ENCODE measurements around the gene FABP6.
"Not testable (repeated sequence)": the region's sequence is repeated elsewhere in the genome, so short reads cannot be mapped to it uniquely, and the experiment has no call there.

Gene FABP6

DNA sequence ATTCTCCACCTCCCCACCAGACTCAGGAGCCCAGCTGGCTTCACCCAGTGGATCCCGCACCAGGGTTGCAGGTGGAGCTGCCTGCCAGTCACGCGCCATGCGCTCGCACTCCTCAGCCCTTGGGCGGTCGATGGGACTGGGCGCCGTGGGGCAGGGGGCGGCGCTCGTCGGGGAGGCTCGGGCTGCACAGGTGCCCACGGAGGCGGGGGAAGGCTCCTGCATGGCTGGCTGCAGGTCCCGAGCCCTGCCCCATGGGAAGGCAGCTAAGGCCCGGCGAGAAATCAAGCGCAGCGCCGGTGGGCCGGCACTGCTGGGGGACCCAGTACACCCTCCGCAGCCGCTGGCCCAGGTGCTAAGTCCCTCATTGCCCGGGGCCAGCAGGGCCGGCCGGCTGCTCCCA is 35.5 kb upstream of the FABP6 start:
- DNase-seq (ENCODE audit: low read depth, low spot score); H3K36me3 ChIP-seq (ENCODE audit: control insufficient read depth, insufficient read depth, low read length); H3K4me1 ChIP-seq (ENCODE audit: control insufficient read depth, insufficient read depth, low read length); H3K4me3 ChIP-seq (ENCODE audit: low read length); H3K27me3 ChIP-seq (ENCODE audit: control insufficient read depth, insufficient read depth, low read length); H3K9me3 ChIP-seq (ENCODE audit: control insufficient read depth, insufficient read depth, low read length); H3K27ac ChIP-seq (ENCODE audit: low read length): not testable (repeated sequence)
- no CpG with 5 or more reads among the region's 28 CpGs for WGBS (ENCODE audit: insufficient coverage, insufficient read length)

DNA sequence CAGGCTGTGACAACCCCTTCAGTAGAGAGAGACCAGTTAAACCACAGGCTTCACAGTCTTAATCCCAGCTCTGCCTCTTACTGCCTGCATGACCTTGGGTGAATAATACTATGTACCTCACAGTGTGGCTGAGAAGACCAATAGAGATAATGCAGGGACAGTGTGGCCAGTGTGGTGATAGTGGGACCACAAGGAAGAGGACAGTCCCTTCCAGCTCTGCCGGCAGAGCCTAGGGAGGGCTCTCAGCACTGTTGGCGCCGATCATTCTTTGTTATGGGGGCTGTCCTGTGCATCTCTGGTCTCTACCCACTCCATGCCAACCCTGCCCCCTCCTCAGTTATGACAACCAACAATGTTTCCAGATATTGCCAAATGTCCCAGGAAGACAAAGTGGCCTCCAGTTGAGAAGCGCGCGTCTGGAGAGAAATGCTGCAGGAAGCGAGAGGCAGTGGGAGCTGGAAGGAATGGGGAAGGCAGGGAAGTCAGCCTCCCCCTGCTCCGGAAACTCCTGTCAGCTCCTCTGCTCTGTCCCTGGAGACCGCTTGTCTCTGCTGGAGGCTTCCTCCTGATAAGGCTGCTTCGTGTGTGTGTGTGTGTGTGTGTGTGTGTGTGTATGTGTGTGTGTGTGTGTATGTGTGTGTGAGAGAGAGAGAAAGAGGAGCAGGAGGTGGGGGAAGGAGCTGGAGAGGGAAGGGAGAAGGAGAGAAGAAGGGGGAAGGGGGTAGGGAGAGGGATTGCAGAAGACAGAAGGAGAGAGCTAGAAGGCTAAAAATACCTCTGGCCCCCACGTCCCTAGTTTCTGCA is 31.8 kb upstream of the FABP6 start:
- Histone ChIP-seq H3K36me3 (ENCODE audit: control insufficient read depth, insufficient read depth, low read length) (no peaks in the 10 kb centered on the region), H3K27ac (ENCODE audit: low read length) (no peak overlapping the region), H3K27me3 (ENCODE audit: control insufficient read depth, insufficient read depth, low read length) (no peaks in the 10 kb centered on the region), H3K9me3 (ENCODE audit: control insufficient read depth, insufficient read depth, low read length) (no peaks in the 10 kb centered on the region), H3K4me3 (ENCODE audit: low read length) (no peak overlapping the region), H3K4me1 (ENCODE audit: control insufficient read depth, insufficient read depth, low read length) (peaks cover 12% of the 10 kb centered on the region)
- no CpG with 5 or more reads among the region's 11 CpGs for WGBS (ENCODE audit: insufficient coverage, insufficient read length)
- DNase-seq (ENCODE audit: low read depth, low spot score): no peak

DNA sequence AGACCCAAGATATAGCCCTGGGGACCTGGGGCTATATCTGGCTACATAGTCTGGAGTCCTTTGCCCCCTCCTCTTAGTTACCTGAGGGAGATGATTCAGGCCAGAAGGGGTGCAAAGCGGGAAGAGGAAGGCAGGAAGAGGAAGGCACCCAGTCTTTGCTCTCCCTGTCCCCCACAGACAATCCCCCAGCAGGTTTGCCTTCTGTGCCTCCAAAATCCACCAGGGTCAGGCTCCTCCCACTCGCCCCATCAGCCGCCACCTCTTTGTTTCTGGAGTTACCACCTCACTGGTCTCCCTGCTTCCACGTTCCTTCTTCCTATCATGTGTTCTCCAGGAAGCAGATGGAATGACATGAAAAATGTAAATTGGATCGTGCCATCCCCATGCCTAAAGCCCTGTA is 31.2 kb upstream of the FABP6 start:
- peaks cover 12% of the 10 kb centered on the region for H3K4me1 ChIP-seq (ENCODE audit: control insufficient read depth, insufficient read depth, low read length)
- H3K27ac ChIP-seq (ENCODE audit: low read length): no peak overlapping the region
- H3K4me3 ChIP-seq (ENCODE audit: low read length): no peak overlapping the region
- no peaks in the 10 kb centered on the region for H3K9me3 ChIP-seq (ENCODE audit: control insufficient read depth, insufficient read depth, low read length)
- H3K27me3 ChIP-seq (ENCODE audit: control insufficient read depth, insufficient read depth, low read length): no peaks in the 10 kb centered on the region
- H3K36me3 ChIP-seq (ENCODE audit: control insufficient read depth, insufficient read depth, low read length): no peaks in the 10 kb centered on the region
- WGBS (ENCODE audit: insufficient coverage, insufficient read length): no CpG with 5 or more reads among the region's 5 CpGs
- no peak for DNase-seq (ENCODE audit: low read depth, low spot score)

DNA sequence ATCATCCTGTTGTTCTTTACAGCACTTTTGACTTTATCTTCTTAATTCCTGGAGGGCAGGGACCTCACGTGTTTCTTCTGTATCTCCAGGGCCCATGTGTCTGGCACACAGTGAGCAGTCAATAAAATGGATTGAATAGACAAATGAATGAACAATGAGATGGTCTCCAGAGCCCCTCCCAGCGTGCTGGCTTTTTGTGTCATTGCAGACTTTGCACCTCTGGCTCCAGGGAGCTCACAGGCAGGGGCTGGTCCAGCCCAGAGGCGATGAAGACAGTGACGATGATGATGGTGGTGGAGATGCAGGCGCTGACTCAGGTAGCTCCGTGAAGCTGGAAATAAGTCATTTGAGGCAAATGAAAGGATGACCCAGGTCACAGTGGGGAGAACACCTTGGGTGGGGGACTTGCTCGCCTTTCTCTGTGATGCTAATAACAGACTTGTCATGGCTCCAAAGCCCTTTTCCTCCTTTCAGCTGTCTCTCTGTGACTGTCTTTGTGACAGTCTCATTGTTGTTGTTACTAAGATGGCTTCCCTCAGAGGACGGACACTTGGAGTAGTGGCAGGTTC is 30.4 kb upstream of the FABP6 start:
- no peak for DNase-seq (ENCODE audit: low read depth, low spot score)
- no CpG with 5 or more reads among the region's 8 CpGs for WGBS (ENCODE audit: insufficient coverage, insufficient read length)
- Histone ChIP-seq H3K4me1 (ENCODE audit: control insufficient read depth, insufficient read depth, low read length) (peaks cover 12% of the 10 kb centered on the region), H3K9me3 (ENCODE audit: control insufficient read depth, insufficient read depth, low read length) (no peaks in the 10 kb centered on the region), H3K4me3 (ENCODE audit: low read length) (peak overlapping the region; percentile 23; the same call in 1 of the 2 replicates), H3K27ac (ENCODE audit: low read length) (no peak overlapping the region), H3K36me3 (ENCODE audit: control insufficient read depth, insufficient read depth, low read length) (no peaks in the 10 kb centered on the region), H3K27me3 (ENCODE audit: control insufficient read depth, insufficient read depth, low read length) (no peaks in the 10 kb centered on the region)

DNA sequence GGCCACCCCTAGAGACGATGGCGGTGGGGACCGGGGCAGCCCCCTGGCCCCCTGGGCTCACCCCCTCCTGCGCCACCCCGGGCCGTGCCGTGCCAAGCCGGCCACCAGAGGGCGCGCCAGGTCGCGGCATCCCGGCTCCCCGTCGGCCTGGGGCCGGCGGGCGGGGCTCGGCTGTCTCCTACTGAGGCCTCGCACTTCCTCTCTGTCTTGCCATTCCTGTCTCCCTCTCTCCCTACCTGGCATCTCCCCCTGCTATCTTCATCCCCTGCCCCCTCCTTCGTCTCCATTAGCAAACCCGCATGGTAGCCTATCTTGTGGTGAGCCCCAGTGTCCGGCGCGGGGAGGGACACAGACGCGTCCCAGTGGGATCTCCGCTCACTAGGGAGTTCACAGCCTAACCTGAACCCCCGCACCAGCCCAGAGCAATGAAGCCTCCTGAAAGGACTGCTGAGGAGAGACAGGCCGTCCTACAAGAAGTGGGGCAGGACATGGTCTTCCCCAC is 29.8 kb upstream of the FABP6 start:
- H3K36me3 ChIP-seq (ENCODE audit: control insufficient read depth, insufficient read depth, low read length): no peaks in the 10 kb centered on the region
- H3K27ac ChIP-seq (ENCODE audit: low read length): no peak overlapping the region
- no CpG with 5 or more reads among the region's 30 CpGs for WGBS (ENCODE audit: insufficient coverage, insufficient read length)
- H3K27me3 ChIP-seq (ENCODE audit: control insufficient read depth, insufficient read depth, low read length): no peaks in the 10 kb centered on the region
- no peak for DNase-seq (ENCODE audit: low read depth, low spot score)
- H3K4me3 ChIP-seq (ENCODE audit: low read length): peak overlapping the region; percentile 23; the same call in 1 of the 2 replicates
- peaks cover 12% of the 10 kb centered on the region for H3K4me1 ChIP-seq (ENCODE audit: control insufficient read depth, insufficient read depth, low read length)
- H3K9me3 ChIP-seq (ENCODE audit: control insufficient read depth, insufficient read depth, low read length): no peaks in the 10 kb centered on the region

DNA sequence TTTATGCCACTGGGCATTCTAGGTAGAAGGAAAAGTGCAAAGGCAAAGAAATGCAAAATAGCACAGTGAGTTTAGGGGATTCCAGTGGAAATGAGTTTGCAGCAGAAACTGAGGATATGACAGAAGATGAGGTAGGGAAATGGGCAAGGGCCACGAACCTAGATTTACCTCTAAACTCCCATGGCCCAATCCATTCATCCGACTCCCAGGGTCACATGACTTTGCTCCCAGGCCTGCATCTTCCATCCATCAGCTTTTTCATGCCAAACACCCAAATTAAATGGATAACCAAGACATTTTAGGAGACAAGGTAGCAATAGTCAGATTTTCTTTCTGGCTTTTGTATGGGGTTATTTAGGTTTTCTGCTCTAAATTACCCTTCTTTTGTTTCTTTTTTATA is 22.2 kb upstream of the FABP6 start:
- Histone ChIP-seq H3K9me3 (ENCODE audit: control insufficient read depth, insufficient read depth, low read length) (no peaks in the 10 kb centered on the region), H3K27ac (ENCODE audit: low read length) (no peak overlapping the region), H3K27me3 (ENCODE audit: control insufficient read depth, insufficient read depth, low read length) (no peaks in the 10 kb centered on the region), H3K36me3 (ENCODE audit: control insufficient read depth, insufficient read depth, low read length) (no peaks in the 10 kb centered on the region), H3K4me3 (ENCODE audit: low read length) (no peak overlapping the region), H3K4me1 (ENCODE audit: control insufficient read depth, insufficient read depth, low read length) (no peaks in the 10 kb centered on the region)
- no peak for DNase-seq (ENCODE audit: low read depth, low spot score)
- WGBS (ENCODE audit: insufficient coverage, insufficient read length): no CpG with 5 or more reads among the region's 2 CpGs

DNA sequence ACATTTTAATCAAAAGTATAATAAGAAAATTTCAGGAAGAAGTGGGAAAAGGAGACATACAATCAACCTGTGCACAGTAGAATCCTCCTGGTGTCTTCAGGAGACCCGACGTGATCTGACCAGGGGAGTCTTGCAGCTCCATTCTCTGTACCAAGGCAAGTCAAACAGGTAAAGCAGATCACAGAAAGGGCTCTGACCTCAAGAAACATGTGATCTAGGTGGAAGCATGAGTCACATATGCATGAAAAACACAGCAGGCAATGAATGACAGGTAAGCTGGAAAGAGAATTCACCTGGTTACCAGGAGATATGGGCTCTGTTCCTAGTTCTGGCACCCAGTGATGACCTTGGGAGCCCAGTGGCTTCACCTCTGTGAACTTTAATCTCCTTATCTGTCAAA is 19.4 kb upstream of the FABP6 start:
- no peaks in the 10 kb centered on the region for H3K36me3 ChIP-seq (ENCODE audit: control insufficient read depth, insufficient read depth, low read length)
- no peak for DNase-seq (ENCODE audit: low read depth, low spot score)
- no peak overlapping the region for H3K27ac ChIP-seq (ENCODE audit: low read length)
- no peaks in the 10 kb centered on the region for H3K9me3 ChIP-seq (ENCODE audit: control insufficient read depth, insufficient read depth, low read length)
- no CpG with 5 or more reads among the region's 2 CpGs for whole genome bisulfite sequencing (ENCODE audit: insufficient coverage, insufficient read length)
- H3K27me3 ChIP-seq (ENCODE audit: control insufficient read depth, insufficient read depth, low read length): no peaks in the 10 kb centered on the region
- H3K4me1 ChIP-seq (ENCODE audit: control insufficient read depth, insufficient read depth, low read length): no peaks in the 10 kb centered on the region
- H3K4me3 ChIP-seq (ENCODE audit: low read length): no peak overlapping the region

DNA sequence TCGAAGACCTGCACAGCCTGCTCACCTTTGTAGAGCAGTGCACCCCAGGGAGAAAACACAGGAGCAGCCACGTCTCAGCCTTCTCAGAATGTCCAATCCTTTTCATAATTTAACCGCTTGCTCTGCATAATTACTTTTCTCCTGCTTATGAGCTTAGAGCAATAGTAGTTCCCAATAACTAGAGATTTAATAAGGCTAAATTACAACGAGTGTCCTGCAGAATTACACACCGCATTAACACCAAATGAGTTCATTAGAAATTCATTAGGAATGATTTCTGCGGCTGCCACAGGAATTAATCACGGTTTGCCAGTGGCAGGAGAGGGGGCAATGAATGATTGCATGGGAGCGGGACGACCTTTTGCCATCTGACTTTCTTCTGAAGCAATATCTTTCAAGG is 18.7 kb upstream of the FABP6 start:
- no peak for DNase-seq (ENCODE audit: low read depth, low spot score)
- Histone ChIP-seq H3K4me1 (ENCODE audit: control insufficient read depth, insufficient read depth, low read length) (no peaks in the 10 kb centered on the region), H3K27ac (ENCODE audit: low read length) (no peak overlapping the region), H3K36me3 (ENCODE audit: control insufficient read depth, insufficient read depth, low read length) (no peaks in the 10 kb centered on the region), H3K4me3 (ENCODE audit: low read length) (no peak overlapping the region), H3K9me3 (ENCODE audit: control insufficient read depth, insufficient read depth, low read length) (no peaks in the 10 kb centered on the region), H3K27me3 (ENCODE audit: control insufficient read depth, insufficient read depth, low read length) (no peaks in the 10 kb centered on the region)
- WGBS (ENCODE audit: insufficient coverage, insufficient read length): no CpG with 5 or more reads among the region's 9 CpGs

DNA sequence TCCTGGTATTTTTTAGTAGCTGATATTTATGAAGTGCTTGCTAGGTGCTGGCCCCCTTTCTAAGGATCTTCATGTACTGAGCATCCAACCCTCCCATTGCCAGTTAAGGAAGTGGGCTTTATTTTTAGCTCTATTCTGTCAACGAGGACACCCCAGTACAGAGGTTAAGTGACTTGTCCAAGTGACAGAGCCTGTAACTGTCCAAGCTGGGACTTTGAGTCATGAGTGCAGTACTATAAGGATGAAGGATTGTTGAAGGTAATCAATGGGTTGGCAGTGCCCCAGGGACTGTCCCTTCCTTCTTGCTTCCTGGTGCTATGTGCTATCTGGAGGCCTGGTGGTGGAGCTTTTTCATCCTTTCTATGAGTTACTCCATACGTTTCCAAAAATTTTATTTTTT is 18.0 kb upstream of the FABP6 start:
- no CpG with 5 or more reads among the region's 2 CpGs for WGBS (ENCODE audit: insufficient coverage, insufficient read length)

DNA sequence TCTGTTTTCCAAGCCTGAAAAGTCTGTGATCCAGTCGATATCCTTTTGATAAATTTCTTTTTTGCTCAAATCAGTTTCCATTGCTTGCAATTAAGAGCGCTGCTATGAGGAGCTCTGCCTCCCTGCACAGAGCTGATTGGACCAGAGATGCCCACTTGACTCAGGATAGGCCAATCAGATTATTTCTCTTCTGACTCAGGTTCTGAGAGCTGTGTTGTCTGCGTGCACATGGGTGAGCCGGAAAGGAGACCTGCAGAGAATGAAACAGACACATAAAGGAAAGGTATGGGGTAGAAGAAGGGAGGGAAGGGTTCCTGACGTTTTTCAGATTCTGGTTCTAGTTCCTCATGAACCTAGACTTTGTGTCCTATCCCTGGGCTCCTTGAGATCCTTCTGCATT is 15.8 kb upstream of the FABP6 start:
- Histone ChIP-seq H3K4me1 (ENCODE audit: control insufficient read depth, insufficient read depth, low read length) (no peaks in the 10 kb centered on the region), H3K36me3 (ENCODE audit: control insufficient read depth, insufficient read depth, low read length) (no peaks in the 10 kb centered on the region), H3K9me3 (ENCODE audit: control insufficient read depth, insufficient read depth, low read length) (no peaks in the 10 kb centered on the region), H3K4me3 (ENCODE audit: low read length) (no peak overlapping the region), H3K27ac (ENCODE audit: low read length) (no peak overlapping the region), H3K27me3 (ENCODE audit: control insufficient read depth, insufficient read depth, low read length) (no peaks in the 10 kb centered on the region)
- no peak for DNase-seq (ENCODE audit: low read depth, low spot score)
- no CpG with 5 or more reads among the region's 5 CpGs for WGBS (ENCODE audit: insufficient coverage, insufficient read length)

More for the DNA sequence above, 18.0 kb upstream of the FABP6 start:
- no peaks in the 10 kb centered on the region for H3K4me1 ChIP-seq (ENCODE audit: control insufficient read depth, insufficient read depth, low read length)
- H3K36me3 ChIP-seq (ENCODE audit: control insufficient read depth, insufficient read depth, low read length): no peaks in the 10 kb centered on the region
- DNase-seq (ENCODE audit: low read depth, low spot score): no peak
- H3K9me3 ChIP-seq (ENCODE audit: control insufficient read depth, insufficient read depth, low read length): no peaks in the 10 kb centered on the region
- no peak overlapping the region for H3K4me3 ChIP-seq (ENCODE audit: low read length)
- no peaks in the 10 kb centered on the region for H3K27me3 ChIP-seq (ENCODE audit: control insufficient read depth, insufficient read depth, low read length)
- no peak overlapping the region for H3K27ac ChIP-seq (ENCODE audit: low read length)

DNA sequence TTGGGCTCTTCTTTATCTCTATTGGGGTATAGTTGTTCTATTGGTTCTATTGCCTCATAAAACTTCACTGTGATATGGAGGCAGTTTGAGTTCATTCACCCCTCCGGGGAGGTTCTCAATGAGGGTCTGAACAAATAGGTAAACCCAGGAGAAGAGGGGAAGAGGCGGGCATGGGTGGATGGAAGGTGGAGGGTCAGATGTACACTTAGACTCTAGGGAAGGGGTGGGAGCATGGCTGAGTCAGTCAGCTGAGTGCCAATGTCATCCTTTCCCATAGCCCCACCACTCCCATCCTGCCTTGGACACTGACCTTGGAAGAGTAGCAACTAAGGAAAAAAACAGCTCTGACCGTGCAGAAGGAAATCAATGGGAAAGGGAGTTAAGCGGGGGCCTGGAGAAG is 9.9 kb upstream of the FABP6 start:
- H3K4me1 ChIP-seq (ENCODE audit: control insufficient read depth, insufficient read depth, low read length): no peaks in the 10 kb centered on the region
- no peaks in the 10 kb centered on the region for H3K27me3 ChIP-seq (ENCODE audit: control insufficient read depth, insufficient read depth, low read length)
- no CpG with 5 or more reads among the region's 4 CpGs for WGBS (ENCODE audit: insufficient coverage, insufficient read length)
- H3K4me3 ChIP-seq (ENCODE audit: low read length): no peak overlapping the region
- no peak overlapping the region for H3K27ac ChIP-seq (ENCODE audit: low read length)
- no peak for DNase-seq (ENCODE audit: low read depth, low spot score)
- no peaks in the 10 kb centered on the region for H3K36me3 ChIP-seq (ENCODE audit: control insufficient read depth, insufficient read depth, low read length)
- no peaks in the 10 kb centered on the region for H3K9me3 ChIP-seq (ENCODE audit: control insufficient read depth, insufficient read depth, low read length)

Measured in iPS DF 6.9 (cell line).